Gastrocnemius medialis (tissue), 4 donors: ENCODE measurements around the gene PPY. TPM values are rescaled to one million over a fixed set of nuclear protein-coding genes. Genes with fewer than 3 reads are reported as not detected.

Experiments
- ATAC-seq, 2 donors: fragments of 150-250 bp; one replicate each; pipeline ENCODE4 v1.9.1; 2016
- DNase-seq, 2 donors: peaks; one replicate each; pipeline ENCODE4 v3.0.0-alpha.2; 2019
- H3K27ac ChIP-seq, 4 donors: fragments of 200-600 bp; sonication (generic); 1 replicate in 1 of 4; 2 replicates in 3 of 4; pipeline ENCODE4 v1.5.1; 2016 to 2018; ENCODE audit warnings: mild to moderate bottlenecking in 2 of 4, moderate library complexity in 1 of 4
- H3K27me3 ChIP-seq, 3 donors: fragments of 200-600 bp; sonication (generic) in 2 of 3; 1 replicate in 1 of 3; 2 replicates in 2 of 3; pipeline versions ENCODE4 v1.5.1 to v1.6.0; 2016 to 2019; ENCODE audit warnings: mild to moderate bottlenecking in 1 of 3, moderate library complexity in 1 of 3
- H3K36me3 ChIP-seq, 2 donors: fragments of 200-600 bp; sonication (generic) in 1 of 2; one replicate each; pipeline ENCODE4 v1.5.1; 2017 to 2018
- H3K4me1 ChIP-seq, 2 donors: fragments of 200-600 bp; sonication (generic) in 1 of 2; one replicate each; pipeline ENCODE4 v1.5.1; 2016 to 2017; ENCODE audit warnings: mild to moderate bottlenecking in 2 of 2
- H3K4me3 ChIP-seq, 4 donors: fragments of 200-600 bp; sonication (generic) in 3 of 4; 1 replicate in 1 of 4; 2 replicates in 3 of 4; pipeline ENCODE4 v1.5.1; 2016 to 2019; ENCODE audit warnings: mild to moderate bottlenecking in 2 of 4
- H3K9me3 ChIP-seq, 3 donors: fragments of 200-600 bp; sonication (generic) in 2 of 3; 1 replicate in 1 of 3; 2 replicates in 2 of 3; pipeline ENCODE4 v1.5.1; 2016 to 2019
- POLR2A ChIP-seq, 2 donors: fragments of 450-650 bp; IDR thresholded peaks; one replicate each; pipeline ENCODE4 v1.6.1; 2017; ENCODE audit warnings: antibody characterized with exemption in 2 of 2, mild to moderate bottlenecking in 2 of 2, moderate library complexity in 2 of 2
- in situ Hi-C, 4 donors: fragments of 200-750 bp; cut with MboI; loops; one replicate each; pipeline versions ENCODE4 v1.15.0 to v1.8.0; 2017; ENCODE audit warnings: low sequenced_read_pairs in 4 of 4
- intact Hi-C: fragments of 100-400 bp; cut with DNase I; formaldehyde crosslinking; loops from one replicate; pipeline ENCODE4 v1.15.1; 2023; ENCODE audit warnings: low total_unique reads
- total RNA-seq, 4 donors: library from RNA; depleted of rRNA; stranded (reverse); fragments of >200 nt; gene quantifications; one replicate each; pipeline versions ENCODE4 v1.1.0 to v1.2.3, GENCODE V29; 2016
- TF ChIP-seq, protein P1 (sequence below), 5 experiments: fragments of 450-650 bp in 3 of 5; fragments of 200-600 bp in 2 of 5; sonication (generic) in 2 of 5; IDR thresholded peaks in 4 of 5; conservative IDR thresholded peaks in 1 of 5; 1 replicate in 4 of 5; 2 replicates in 1 of 5; pipeline ENCODE4 v1.5.1; 2016 to 2019; ENCODE audit warnings: antibody characterized with exemption in 5 of 5, mild to moderate bottlenecking in 3 of 5, moderate library complexity in 3 of 5

Gene PPY
- total RNA-seq, 4 donors from 2014 or later, result not detected

GRCh38 chr17:43979671-43980070, 37.4 kb upstream of the PPY start:
- Histone ChIP-seq H3K27ac (no peak overlapping the region), H3K27me3 (peaks cover 14 to 38% (median 22%) of the 10 kb centered on the region in 3 donors), H3K36me3 (no peaks in the 10 kb centered on the region), H3K9me3 (no peaks in the 10 kb centered on the region), H3K4me3 (no peak overlapping the region), H3K4me1 (peaks cover 0 to 10% of the 10 kb centered on the region in 2 donors)
- DNase-seq, result no peak
- no peak for ATAC-seq
- in situ Hi-C loops, result no loop called here
- TF ChIP-seq POLR2A (IDR thresholded peaks at IDR 0.05), result no peak
- TF ChIP-seq, protein P1, sequence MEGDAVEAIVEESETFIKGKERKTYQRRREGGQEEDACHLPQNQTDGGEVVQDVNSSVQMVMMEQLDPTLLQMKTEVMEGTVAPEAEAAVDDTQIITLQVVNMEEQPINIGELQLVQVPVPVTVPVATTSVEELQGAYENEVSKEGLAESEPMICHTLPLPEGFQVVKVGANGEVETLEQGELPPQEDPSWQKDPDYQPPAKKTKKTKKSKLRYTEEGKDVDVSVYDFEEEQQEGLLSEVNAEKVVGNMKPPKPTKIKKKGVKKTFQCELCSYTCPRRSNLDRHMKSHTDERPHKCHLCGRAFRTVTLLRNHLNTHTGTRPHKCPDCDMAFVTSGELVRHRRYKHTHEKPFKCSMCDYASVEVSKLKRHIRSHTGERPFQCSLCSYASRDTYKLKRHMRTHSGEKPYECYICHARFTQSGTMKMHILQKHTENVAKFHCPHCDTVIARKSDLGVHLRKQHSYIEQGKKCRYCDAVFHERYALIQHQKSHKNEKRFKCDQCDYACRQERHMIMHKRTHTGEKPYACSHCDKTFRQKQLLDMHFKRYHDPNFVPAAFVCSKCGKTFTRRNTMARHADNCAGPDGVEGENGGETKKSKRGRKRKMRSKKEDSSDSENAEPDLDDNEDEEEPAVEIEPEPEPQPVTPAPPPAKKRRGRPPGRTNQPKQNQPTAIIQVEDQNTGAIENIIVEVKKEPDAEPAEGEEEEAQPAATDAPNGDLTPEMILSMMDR (IDR thresholded peaks at IDR 0.05 in 4 of 5, conservative IDR thresholded peaks at IDR 0.05 in 1 of 5), result no peak
- intact Hi-C loops, result no loop called here

GRCh38 chr17:43979011-43979410, 36.7 kb upstream of the PPY start:
- Histone ChIP-seq H3K27ac (no peak overlapping the region), H3K4me3 (no peak overlapping the region), H3K9me3 (no peaks in the 10 kb centered on the region), H3K4me1 (peaks cover 0 to 8% of the 10 kb centered on the region in 2 donors), H3K36me3 (no peaks in the 10 kb centered on the region), H3K27me3 (peaks cover 14 to 39% (median 22%) of the 10 kb centered on the region in 3 donors)
- in situ Hi-C loops (no loop called here), intact Hi-C loops (no loop called here)
- no peak for TF ChIP-seq POLR2A (IDR thresholded peaks at IDR 0.05)
- TF ChIP-seq, protein P1 (IDR thresholded peaks at IDR 0.05 in 4 of 5, conservative IDR thresholded peaks at IDR 0.05 in 1 of 5), result no peak
- DNase-seq (no peak), ATAC-seq (no peak)

DNA sequence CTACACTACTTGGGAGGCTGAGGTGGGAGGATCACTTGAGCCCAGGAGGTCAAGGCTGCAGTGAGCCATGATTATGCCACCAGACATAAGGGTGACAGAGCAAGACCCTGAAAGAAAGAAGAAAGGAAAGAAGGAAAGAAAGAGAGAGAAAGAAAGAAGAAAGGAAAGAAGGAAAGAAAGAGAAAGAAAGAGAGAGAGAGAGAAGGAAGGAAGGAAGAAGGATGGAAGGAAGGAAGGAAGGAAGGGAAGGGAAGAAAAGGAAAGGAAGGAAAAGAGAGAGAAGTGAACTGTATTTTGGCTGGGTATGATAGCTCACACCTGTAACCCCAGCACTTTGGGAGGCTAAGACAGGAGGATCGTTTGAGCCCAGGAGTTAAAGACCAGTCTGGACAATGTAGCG, 35.8 kb upstream of the PPY start:
- intact Hi-C loops, result no loop called here
- H3K36me3 ChIP-seq, result no peaks in the 10 kb centered on the region
- in situ Hi-C loops, result no loop called here

GRCh38 chr17:43976963-43977837, 34.9 kb upstream of the PPY start:
- H3K27me3 ChIP-seq, result peaks cover 0 to 29% (median 14%) of the 10 kb centered on the region in 3 donors
- no peaks in the 10 kb centered on the region for H3K36me3 ChIP-seq

More for the DNA sequence above, 35.8 kb upstream of the PPY start:
- Histone ChIP-seq H3K9me3 (no peaks in the 10 kb centered on the region), H3K27me3 (peaks cover 4 to 36% (median 19%) of the 10 kb centered on the region in 3 donors), H3K4me3 (no peak overlapping the region), H3K4me1 (no peaks in the 10 kb centered on the region), H3K27ac (no peak overlapping the region)
- DNase-seq (no peak), ATAC-seq (no peak)
- TF ChIP-seq, protein P1 (IDR thresholded peaks at IDR 0.05 in 4 of 5, conservative IDR thresholded peaks at IDR 0.05 in 1 of 5), result no peak
- TF ChIP-seq POLR2A (IDR thresholded peaks at IDR 0.05), result no peak

More at GRCh38 chr17:43976963-43977837, 34.9 kb upstream of the PPY start:
- TF ChIP-seq, protein P1 (IDR thresholded peaks at IDR 0.05 in 4 of 5, conservative IDR thresholded peaks at IDR 0.05 in 1 of 5), result no peak
- TF ChIP-seq POLR2A (IDR thresholded peaks at IDR 0.05), result no peak
- H3K4me1 ChIP-seq, result no peaks in the 10 kb centered on the region
- intact Hi-C loops (no loop called here), in situ Hi-C loops (no loop called here)
- no peak overlapping the region for H3K4me3 ChIP-seq
- no peaks in the 10 kb centered on the region for H3K9me3 ChIP-seq
- DNase-seq, result no peak
- H3K27ac ChIP-seq, result no peak overlapping the region
- no peak for ATAC-seq
